SU-DHL-6 (cell line): ENCODE results near the gene TSSC4.

Experiments used
- H2AFZ ChIP-seq: fragments of 200-600 bp; sonication (generic); 2 replicates; pipeline ENCODE4 v1.6.1; 2014; ENCODE audit warnings: low read depth, mild to moderate bottlenecking, moderate library complexity, mixed read lengths, antibody characterized with exemption, low read length; ENCODE audit not compliant: severe bottlenecking
- H3F3A ChIP-seq: fragments of 200-600 bp; shearing (Covaris generic); 2 replicates; pipeline ENCODE4 v1.6.0; 2016; ENCODE audit warnings: antibody characterized with exemption, mild to moderate bottlenecking; ENCODE audit not compliant: insufficient read depth
- H3K27ac ChIP-seq: fragments of 200-600 bp; sonication (generic); 2 replicates; pipeline ENCODE4 v1.5.1; 2016; ENCODE audit warnings: low read depth, mild to moderate bottlenecking, low read length, moderate library complexity, mixed read lengths
- H3K27me3 ChIP-seq: fragments of 200-600 bp; sonication (generic), shearing (Covaris generic); 2 replicates; pipeline ENCODE4 v1.6.0; 2014; ENCODE audit warnings: mild to moderate bottlenecking, low read length
- H3K36me3 ChIP-seq: fragments of 200-600 bp; sonication (generic); 2 replicates; pipeline ENCODE4 v1.6.1; 2014; ENCODE audit warnings: mild to moderate bottlenecking, low read length, mixed read lengths
- H3K4me2 ChIP-seq: fragments of 300-600, 200-600 bp; shearing (Covaris generic), sonication (generic); 2 replicates; pipeline ENCODE4 v1.6.0; 2014; ENCODE audit warnings: low read length, low read depth, mild to moderate bottlenecking; ENCODE audit not compliant: poor library complexity, severe bottlenecking
- H3K4me3 ChIP-seq: fragments of 200-600 bp; sonication (generic); 2 replicates; pipeline ENCODE4 v1.5.1; 2014; ENCODE audit warnings: antibody characterized with exemption, low read length, mild to moderate bottlenecking, mixed read lengths; ENCODE audit not compliant: insufficient read depth, poor library complexity, severe bottlenecking
- H3K79me2 ChIP-seq: fragments of 200-600 bp; sonication (generic); 2 replicates; pipeline ENCODE4 v1.6.1; 2014; ENCODE audit warnings: mild to moderate bottlenecking, low read length, moderate library complexity; ENCODE audit not compliant: insufficient read depth
- H3K9ac ChIP-seq: fragments of 200-600 bp; sonication (generic); 2 replicates; pipeline ENCODE4 v1.7.0; 2014; ENCODE audit warnings: mild to moderate bottlenecking, low read length
- H3K9me2 ChIP-seq: fragments of 200-600 bp; sonication (generic); replicated peaks from 2 replicates; pipeline ENCODE4 v1.6.1; 2014; ENCODE audit warnings: low read length; ENCODE audit not compliant: insufficient read depth
- H3K9me3 ChIP-seq: fragments of 200-600 bp; sonication (generic); 2 replicates; pipeline ENCODE4 v1.6.1; 2014; ENCODE audit warnings: low read length, mixed read lengths; ENCODE audit not compliant: insufficient read depth
- H4K20me1 ChIP-seq: fragments of 200-600 bp; sonication (generic); 2 replicates; pipeline ENCODE4 v1.6.1; 2014; ENCODE audit warnings: low read depth, mild to moderate bottlenecking, antibody characterized with exemption, low read length, moderate library complexity, mixed read lengths
- CTCF ChIP-seq: fragments of 200-600 bp; sonication (generic); IDR thresholded peaks from one replicate; pipeline ENCODE4 v1.5.1; 2017; ENCODE audit warnings: antibody characterized with exemption, mild to moderate bottlenecking, low read length, moderate library complexity; ENCODE audit not compliant: insufficient read depth, poor library complexity, severe bottlenecking
- EZH2phosphoT487 ChIP-seq: fragments of 200-600 bp; sonication (generic), shearing (Covaris generic); conservative IDR thresholded peaks from 2 replicates; pipeline ENCODE4 v1.6.1; 2018; ENCODE audit warnings: mild to moderate bottlenecking, antibody characterized with exemption, low read length, moderate library complexity, mixed read lengths

TSSC4 gene

GRCh38 chr11:2400069-2400761, at the start of gene TSSC4:
TSSC4 (plus strand) TSS chr11:2400750; CDS start chr11:2402634, 1,884 bp downstream.
- H3K79me2 ChIP-seq: peaks cover 11% of the 10 kb centered on the region
- H3F3A ChIP-seq: peaks cover 23% of the 10 kb centered on the region
- peak within 1 kb of the TSS; percentile 90 for H3K4me2 ChIP-seq
- no peaks in the 10 kb centered on the region for H3K9me3 ChIP-seq
- H3K9ac ChIP-seq: peak within 1 kb of the TSS; percentile 90
- no peaks in the 10 kb centered on the region for H4K20me1 ChIP-seq
- peak within 1 kb of the TSS; percentile 63 for H2AFZ ChIP-seq
- H3K27me3 ChIP-seq: no peaks in the 10 kb centered on the region
- H3K4me3 ChIP-seq: peak within 1 kb of the TSS; percentile 94
- H3K27ac ChIP-seq: peak within 1 kb of the TSS; percentile 77
- TF ChIP-seq EZH2phosphoT487 (no peak), CTCF (peak; percentile 99)
- no peaks in the 10 kb centered on the region for H3K9me2 ChIP-seq
- H3K36me3 ChIP-seq: no peaks in the 10 kb centered on the region

GRCh38 chr11:2351701-2352100, 48.8 kb upstream of the TSSC4 start:
- H3K9ac ChIP-seq: no peak overlapping the region
- no peaks in the 10 kb centered on the region for H3K27me3 ChIP-seq

GRCh38 chr11:2352420-2352819, 48.1 kb upstream of the TSSC4 start:
- Histone ChIP-seq H4K20me1 (no peaks in the 10 kb centered on the region), H3K9me2 (no peaks in the 10 kb centered on the region), H3K4me3 (no peak overlapping the region), H3K79me2 (no peaks in the 10 kb centered on the region), H3K9ac (no peak overlapping the region), H3K27ac (no peak overlapping the region), H3K27me3 (no peaks in the 10 kb centered on the region), H3F3A (no peaks in the 10 kb centered on the region), H3K4me2 (no peak overlapping the region), H3K36me3 (no peaks in the 10 kb centered on the region), H2AFZ (no peak overlapping the region), H3K9me3 (0 out of 2 replicates have a peak, but pooled peaks cover 6% of the 10 kb centered on the region)
- TF ChIP-seq CTCF (no peak), EZH2phosphoT487 (no peak)

More at GRCh38 chr11:2351701-2352100, 48.8 kb upstream of the TSSC4 start:
- no peaks in the 10 kb centered on the region for H3F3A ChIP-seq
- no peak for TF ChIP-seq EZH2phosphoT487
- TF ChIP-seq CTCF: no peak
- no peaks in the 10 kb centered on the region for H4K20me1 ChIP-seq
- no peak overlapping the region for H3K4me2 ChIP-seq
- no peaks in the 10 kb centered on the region for H3K36me3 ChIP-seq
- no peak overlapping the region for H3K4me3 ChIP-seq
- no peaks in the 10 kb centered on the region for H3K79me2 ChIP-seq
- no peaks in the 10 kb centered on the region for H3K9me2 ChIP-seq
- H3K27ac ChIP-seq: no peak overlapping the region
- no peak overlapping the region for H2AFZ ChIP-seq
- 0 out of 2 replicates have a peak, but pooled peaks cover 6% of the 10 kb centered on the region for H3K9me3 ChIP-seq
